ENCODE measurements around the gene WFDC2.
A peak's percentile ranks its signal among the peaks of the same experiment; 100 is the strongest.

The WFDC2 gene

GRCh38 chr20:45436732-45437485 lies 32.6 kb upstream of the WFDC2 start (continued):
- TF ChIP-seq ZNF133 (tag by site-specific recombination; IDR thresholded peaks at IDR 0.05), result no peak
- no peak for TF ChIP-seq ZNF274 (IDR thresholded peaks at IDR 0.05; ENCODE audit: low read length)
- TF ChIP-seq ZNF274 (tag by site-specific recombination; IDR thresholded peaks at IDR 0.05; ENCODE audit: borderline replicate concordance), result no peak
- no peak for TF ChIP-seq ZNF114 (tag by site-specific recombination; IDR thresholded peaks at IDR 0.05)
- TF ChIP-seq FEZF1 (tag by site-specific recombination; IDR thresholded peaks at IDR 0.05), result no peak
- TF ChIP-seq ZNF2 (tag by site-specific recombination; IDR thresholded peaks at IDR 0.05), result peak; percentile 63
- TF ChIP-seq ZNF341 (tag by site-specific recombination; IDR thresholded peaks at IDR 0.05; ENCODE audit: low read depth), result no peak
- peak; percentile 92 for TF ChIP-seq KLF7 (tag by site-specific recombination; IDR thresholded peaks at IDR 0.05; ENCODE audit: borderline replicate concordance)
- TF ChIP-seq, protein P1, sequence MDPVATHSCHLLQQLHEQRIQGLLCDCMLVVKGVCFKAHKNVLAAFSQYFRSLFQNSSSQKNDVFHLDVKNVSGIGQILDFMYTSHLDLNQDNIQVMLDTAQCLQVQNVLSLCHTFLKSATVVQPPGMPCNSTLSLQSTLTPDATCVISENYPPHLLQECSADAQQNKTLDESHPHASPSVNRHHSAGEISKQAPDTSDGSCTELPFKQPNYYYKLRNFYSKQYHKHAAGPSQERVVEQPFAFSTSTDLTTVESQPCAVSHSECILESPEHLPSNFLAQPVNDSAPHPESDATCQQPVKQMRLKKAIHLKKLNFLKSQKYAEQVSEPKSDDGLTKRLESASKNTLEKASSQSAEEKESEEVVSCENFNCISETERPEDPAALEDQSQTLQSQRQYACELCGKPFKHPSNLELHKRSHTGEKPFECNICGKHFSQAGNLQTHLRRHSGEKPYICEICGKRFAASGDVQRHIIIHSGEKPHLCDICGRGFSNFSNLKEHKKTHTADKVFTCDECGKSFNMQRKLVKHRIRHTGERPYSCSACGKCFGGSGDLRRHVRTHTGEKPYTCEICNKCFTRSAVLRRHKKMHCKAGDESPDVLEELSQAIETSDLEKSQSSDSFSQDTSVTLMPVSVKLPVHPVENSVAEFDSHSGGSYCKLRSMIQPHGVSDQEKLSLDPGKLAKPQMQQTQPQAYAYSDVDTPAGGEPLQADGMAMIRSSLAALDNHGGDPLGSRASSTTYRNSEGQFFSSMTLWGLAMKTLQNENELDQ (tag by site-specific recombination; IDR thresholded peaks at IDR 0.05; ENCODE audit: low read depth), result no peak
- TF ChIP-seq OVOL3 (tag by site-specific recombination; IDR thresholded peaks at IDR 0.05), result no peak
- TF ChIP-seq ZSCAN30 (tag by site-specific recombination; IDR thresholded peaks at IDR 0.05), result peak; percentile 76; the same call in 1 of the 2 replicates
- TF ChIP-seq ZNF639 (tag by site-specific recombination; IDR thresholded peaks at IDR 0.05), result no peak
- TF ChIP-seq ZFP69B (tag by site-specific recombination; IDR thresholded peaks at IDR 0.05), result no peak
- TF ChIP-seq ZNF138 (tag by site-specific recombination; IDR thresholded peaks at IDR 0.05; ENCODE audit: borderline replicate concordance), result no peak
- TF ChIP-seq ZNF174 (tag by site-specific recombination; IDR thresholded peaks at IDR 0.05), result no peak
- peak; percentile 57 for TF ChIP-seq KLF17 (tag by site-specific recombination; IDR thresholded peaks at IDR 0.05)
- peak; percentile 89; the same call in 1 of the 2 replicates for TF ChIP-seq ZBTB17 (tag by site-specific recombination; IDR thresholded peaks at IDR 0.05)
- TF ChIP-seq HOXD13 (CRISPR knock-in tag; IDR thresholded peaks at IDR 0.05; ENCODE audit: borderline replicate concordance), result no peak
- TF ChIP-seq ZNF169 (tag by site-specific recombination; IDR thresholded peaks at IDR 0.05), result no peak
- no peak for TF ChIP-seq PRDM1 (tag by site-specific recombination; IDR thresholded peaks at IDR 0.05)
- peak; percentile 99 for TF ChIP-seq ZNF423 (tag by site-specific recombination; IDR thresholded peaks at IDR 0.05)
- TF ChIP-seq CTCF (tag by site-specific recombination; IDR thresholded peaks at IDR 0.05), result peak; percentile 97
- peak; percentile 91 for TF ChIP-seq ZBTB48 (tag by site-specific recombination; IDR thresholded peaks at IDR 0.05)
- TF ChIP-seq ZNF843 (tag by site-specific recombination; IDR thresholded peaks at IDR 0.05), result no peak
- TF ChIP-seq ZNF701 (tag by site-specific recombination; IDR thresholded peaks at IDR 0.05), result no peak
- peak; percentile 94 for TF ChIP-seq IKZF3 (tag by site-specific recombination; IDR thresholded peaks at IDR 0.05)
- TF ChIP-seq, protein P2, sequence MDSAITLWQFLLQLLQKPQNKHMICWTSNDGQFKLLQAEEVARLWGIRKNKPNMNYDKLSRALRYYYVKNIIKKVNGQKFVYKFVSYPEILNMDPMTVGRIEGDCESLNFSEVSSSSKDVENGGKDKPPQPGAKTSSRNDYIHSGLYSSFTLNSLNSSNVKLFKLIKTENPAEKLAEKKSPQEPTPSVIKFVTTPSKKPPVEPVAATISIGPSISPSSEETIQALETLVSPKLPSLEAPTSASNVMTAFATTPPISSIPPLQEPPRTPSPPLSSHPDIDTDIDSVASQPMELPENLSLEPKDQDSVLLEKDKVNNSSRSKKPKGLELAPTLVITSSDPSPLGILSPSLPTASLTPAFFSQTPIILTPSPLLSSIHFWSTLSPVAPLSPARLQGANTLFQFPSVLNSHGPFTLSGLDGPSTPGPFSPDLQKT (IDR thresholded peaks at IDR 0.05; ENCODE audit: borderline replicate concordance, low read depth, low read length), result no peak
- TF ChIP-seq ZBTB21 (tag by site-specific recombination; IDR thresholded peaks at IDR 0.05), result no peak
- TF ChIP-seq, protein P3, sequence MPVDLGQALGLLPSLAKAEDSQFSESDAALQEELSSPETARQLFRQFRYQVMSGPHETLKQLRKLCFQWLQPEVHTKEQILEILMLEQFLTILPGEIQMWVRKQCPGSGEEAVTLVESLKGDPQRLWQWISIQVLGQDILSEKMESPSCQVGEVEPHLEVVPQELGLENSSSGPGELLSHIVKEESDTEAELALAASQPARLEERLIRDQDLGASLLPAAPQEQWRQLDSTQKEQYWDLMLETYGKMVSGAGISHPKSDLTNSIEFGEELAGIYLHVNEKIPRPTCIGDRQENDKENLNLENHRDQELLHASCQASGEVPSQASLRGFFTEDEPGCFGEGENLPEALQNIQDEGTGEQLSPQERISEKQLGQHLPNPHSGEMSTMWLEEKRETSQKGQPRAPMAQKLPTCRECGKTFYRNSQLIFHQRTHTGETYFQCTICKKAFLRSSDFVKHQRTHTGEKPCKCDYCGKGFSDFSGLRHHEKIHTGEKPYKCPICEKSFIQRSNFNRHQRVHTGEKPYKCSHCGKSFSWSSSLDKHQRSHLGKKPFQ (tag by site-specific recombination; IDR thresholded peaks at IDR 0.05), result no peak
- TF ChIP-seq KLF8 (tag by site-specific recombination; IDR thresholded peaks at IDR 0.05), result peak; percentile 85
- no peak for TF ChIP-seq ZNF529 (tag by site-specific recombination; IDR thresholded peaks at IDR 0.05; ENCODE audit: insufficient replicate concordance)
- TF ChIP-seq ZNF555 (tag by site-specific recombination; conservative IDR thresholded peaks at IDR 0.05), result no peak
- TF ChIP-seq ZSCAN23 (tag by site-specific recombination; IDR thresholded peaks at IDR 0.05), result no peak
